CD4-positive, alpha-beta T cell treated with Interleukin-12 subunit alpha and Interleukin-12 subunit beta, for 1 hour (primary cell): ENCODE results near the gene IL10RB.
"Not testable (repeated sequence)": the region's sequence is repeated elsewhere in the genome, so short reads cannot be mapped to it uniquely, and the experiment has no call there.

Source experiments
- DNase-seq: peaks from one replicate; pipeline ENCODE4 v3.0.0-alpha.2; 2020

Gene IL10RB

DNA sequence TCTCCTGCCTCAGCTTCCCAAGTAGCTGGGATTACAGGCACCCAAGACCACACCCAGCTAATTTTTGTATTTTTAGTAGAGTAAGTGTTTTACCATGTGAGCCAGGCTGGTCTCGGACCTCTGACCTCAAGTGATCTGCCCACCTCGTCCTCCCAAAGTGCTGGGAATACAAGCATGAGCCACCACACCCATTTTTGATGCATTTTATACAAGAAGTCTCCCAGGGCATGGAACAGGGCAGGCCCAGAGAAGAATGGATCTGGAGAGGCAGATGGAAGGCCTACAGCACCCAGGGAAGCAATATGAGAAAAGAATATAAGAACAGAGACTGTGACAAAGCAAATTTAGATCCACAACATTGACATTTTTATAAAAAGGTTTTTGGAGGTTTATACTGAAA lies 39.8 kb downstream of the IL10RB start:
- DNase-seq: no peak

DNA sequence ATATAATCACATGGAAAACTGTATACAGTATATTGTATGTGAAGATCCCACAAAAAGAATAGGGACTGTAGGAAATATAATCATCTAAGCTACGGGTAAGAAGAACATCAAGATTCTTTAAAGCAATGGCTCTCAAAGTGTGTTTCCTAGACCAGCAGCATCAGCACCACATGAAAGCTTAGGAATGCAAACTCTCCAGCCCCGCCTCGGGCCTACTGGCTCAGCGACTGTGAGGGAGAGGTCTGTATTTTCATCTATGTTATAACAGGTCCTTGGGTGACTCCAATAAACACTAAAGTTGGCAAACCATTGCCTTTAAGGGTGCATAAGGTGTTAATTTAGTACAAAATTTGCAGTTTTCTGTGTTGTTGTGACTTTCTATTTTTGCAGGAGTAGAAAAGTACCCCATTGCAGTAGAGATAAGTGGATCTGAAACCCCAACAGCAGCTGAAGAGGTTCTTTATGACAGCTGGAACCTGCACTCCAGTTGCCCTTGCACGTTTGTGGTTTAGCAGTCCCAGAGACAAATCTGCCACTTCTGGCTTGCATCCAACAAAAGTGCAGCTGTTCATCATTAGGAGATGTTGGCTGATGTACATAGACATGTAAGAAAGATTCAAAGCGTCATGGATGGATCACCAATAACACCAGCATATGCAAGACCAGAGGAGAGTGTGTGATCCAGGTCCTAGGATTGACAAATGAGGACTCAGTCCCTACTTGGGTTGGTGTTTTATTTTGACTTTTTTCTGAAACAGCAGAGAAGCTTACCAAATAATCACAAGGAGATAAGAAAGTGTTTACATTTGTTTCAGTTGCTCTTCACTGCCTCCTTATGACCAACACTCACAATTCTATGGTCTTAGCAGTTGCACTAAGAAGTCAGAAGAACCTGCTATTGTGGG lies 42.7 kb downstream of the IL10RB start:
- peak; percentile 39 for DNase-seq

DNA sequence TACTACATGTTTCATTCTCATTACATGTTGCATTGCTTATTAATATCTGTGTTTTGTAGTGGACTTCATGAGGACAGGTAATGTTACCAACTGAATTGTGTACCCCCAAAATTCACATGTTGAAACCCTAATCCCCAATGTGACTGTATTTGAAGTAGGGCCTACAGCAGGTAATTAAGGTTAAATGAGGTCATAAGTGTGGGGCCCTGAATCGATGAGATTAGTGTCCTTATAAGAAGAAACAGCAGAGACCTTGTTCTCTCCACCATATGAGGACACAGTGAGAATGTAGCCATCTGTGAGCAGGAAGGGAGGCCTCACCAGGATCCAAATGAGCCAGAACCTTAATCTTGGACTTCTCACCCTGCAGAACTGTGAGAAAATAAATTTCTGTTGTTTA lies 43.6 kb downstream of the IL10RB start:
- DNase-seq: no peak

DNA sequence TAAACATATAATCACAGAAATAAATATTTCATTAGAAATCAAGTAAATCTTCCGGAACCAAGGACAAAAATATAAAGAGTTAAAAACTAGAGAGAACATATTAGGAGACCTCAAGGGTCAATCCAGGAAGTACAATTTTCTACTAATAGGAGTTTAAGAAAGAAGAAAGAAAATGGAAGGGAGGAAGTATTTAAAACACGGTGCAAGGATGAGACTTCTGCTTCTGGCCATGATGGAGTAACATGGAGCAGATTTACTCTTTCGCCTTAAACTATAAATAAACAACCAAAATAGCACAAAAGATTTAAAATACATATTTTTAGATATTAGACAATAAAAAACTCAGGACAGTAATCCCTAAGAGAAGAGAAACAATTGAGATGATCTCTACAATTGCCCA lies 46.0 kb downstream of the IL10RB start:
- no peak for DNase-seq

DNA sequence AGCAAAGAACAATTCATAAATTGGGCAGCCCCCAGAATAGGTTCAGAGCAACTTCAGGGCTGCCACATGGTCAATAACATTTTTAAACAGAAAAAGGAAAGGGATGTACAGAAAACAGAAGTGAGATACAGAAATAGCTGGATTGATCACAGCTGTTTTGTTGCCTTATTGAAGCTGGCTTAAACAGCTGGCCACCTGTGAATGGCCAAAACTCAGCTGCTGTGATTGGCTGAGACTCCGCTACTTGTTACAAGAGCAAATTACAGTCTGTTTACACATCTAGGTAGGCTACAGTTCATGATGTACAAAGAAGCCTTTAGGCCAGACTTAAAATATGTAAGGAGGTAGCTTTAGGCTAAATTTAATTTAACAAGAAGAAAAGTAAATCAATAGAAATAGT lies 47.0 kb downstream of the IL10RB start:
- no peak for DNase-seq

DNA sequence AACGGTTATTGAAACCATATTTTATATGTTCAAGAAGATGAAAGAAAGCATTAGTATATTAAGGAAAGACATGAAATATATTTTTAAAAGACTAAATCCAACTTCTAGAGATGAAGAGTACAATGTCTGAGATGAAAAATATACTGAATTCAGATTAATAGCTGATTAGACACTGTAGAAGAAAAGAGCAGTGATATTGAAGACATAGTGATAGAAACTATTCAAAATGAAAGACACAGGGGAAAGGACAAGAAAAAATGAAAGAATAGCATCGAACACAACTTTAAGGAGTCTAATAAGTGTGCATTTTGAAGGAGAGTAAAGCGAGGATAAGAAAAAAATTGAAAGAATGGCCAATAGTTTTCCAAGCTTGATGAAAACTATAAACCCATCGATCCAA lies 47.4 kb downstream of the IL10RB start:
- no peak for DNase-seq

DNA sequence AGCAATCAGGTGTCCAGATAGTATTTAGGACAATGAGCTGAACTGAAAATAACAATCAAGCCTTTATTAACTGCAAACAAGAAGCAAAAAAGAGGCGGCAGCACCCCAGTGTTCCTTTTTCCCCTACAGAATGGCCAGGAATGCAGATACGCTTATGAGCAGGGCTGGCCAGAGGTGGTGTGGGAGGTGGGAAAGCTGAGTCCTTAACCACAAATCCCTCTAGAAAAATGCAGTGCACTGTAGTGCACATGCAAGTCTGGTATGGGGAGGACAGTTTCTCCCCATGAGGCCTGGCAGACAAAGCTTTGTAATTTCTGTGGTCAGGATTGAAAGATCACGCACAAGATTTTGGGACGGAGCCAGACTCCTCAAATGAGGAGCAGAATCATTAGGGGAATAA lies 47.9 kb downstream of the IL10RB start:
- no peak for DNase-seq

DNA sequence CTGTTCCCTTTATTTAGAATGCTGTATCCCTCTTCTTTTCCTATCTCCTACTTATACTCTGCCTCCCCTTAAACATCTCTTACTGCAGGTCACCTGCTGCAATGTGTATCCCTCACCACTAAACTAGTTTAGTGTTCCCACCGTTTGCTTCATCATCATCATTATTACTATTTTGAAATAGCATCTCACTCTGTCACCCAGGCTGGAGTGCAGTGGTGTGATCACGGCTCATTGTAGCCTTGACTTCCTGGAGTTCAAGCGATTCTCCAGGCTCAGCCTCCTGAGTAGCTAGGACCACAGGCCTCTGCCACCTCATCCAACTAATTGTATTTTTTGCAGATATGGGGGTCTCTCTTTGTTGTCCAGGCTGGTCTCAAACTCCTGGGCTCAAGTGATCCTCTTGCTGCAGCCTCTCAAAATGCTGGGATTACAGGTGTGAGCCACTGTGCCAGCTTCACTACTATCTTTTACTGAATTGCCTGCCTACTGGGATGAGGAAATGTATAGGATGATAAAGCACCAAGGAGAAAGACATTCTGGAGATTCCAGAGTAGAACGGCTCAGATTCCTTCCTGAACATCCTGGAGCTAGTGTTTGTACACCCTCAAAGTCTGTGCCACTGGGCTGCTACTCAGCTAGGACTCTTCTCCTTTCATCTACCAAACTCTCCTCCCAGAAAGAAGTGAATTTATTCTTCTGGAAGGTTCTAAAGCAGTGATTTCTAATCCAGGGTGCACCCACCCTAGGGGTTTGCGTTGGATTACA lies 50.0 kb downstream of the IL10RB start:
- no peak for DNase-seq

DNA sequence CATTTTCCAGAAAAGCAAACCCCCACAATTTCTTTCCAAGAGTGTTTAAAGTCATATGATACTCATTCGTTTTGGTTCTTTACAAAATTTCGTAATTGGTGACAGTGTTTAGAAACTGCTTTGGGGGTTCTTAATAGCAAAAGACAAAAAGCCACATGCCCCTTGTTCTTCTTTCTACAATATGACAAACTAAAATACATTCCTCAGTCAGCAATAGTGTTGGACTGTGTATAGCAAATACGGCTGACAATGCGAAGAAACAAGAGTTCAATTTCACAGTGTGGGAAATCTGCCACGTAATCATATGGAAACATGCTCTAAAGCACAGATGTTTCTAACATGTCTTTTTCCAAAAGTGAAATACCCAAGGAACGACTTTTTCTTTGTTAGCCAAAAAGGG lies 51.0 kb downstream of the IL10RB start:
- DNase-seq: no peak

DNA sequence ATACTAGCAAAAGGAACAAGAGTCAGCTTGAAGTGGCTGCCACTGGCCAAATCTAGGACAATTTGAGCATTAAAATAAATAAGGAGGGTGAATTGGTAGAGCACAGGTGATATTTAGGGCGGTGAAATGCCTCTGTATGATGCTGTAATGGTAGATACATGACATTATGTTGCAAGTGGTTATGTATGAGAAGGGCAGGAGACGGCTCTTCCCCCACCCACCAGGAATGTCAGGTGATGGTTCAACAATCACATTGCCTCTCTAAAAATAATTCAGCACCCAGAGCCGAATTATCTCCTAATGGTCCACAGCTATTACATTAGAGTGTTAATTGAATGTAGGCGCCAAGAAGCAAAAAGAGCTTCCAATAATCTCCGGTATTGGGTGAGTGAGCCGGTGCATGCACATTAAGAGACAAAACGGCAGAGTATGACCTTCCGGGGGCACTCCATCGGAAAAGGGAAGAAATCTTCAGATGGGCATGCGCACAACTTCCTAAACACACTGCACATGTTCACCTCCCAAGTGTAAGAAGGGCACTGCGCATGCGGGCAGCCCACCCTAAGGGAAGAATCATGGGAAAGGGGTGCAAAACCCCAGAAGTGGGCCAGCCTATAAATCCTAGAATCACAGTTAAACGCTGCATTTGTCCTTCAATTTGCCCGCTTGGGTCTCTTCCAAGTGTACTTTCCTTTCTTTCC lies 51.8 kb downstream of the IL10RB start:
- no peak for DNase-seq

DNA sequence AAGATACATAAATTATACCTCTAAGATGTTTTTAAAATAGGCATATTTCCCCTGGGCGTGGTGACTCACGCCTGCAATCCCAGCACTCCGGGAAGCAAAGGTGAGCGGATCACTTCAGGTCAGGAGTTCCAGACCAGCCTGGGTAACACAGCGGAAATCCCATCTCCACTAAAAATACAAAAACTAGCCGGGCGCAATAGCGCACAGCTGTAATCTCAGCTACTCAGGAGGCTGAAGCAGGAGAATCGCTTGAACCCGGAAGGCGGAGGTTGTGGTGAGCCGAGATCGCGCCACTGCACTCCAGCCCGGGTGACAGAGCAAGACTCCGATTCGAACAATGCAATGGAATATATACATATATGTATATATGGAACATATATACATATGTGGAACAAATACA lies 54.8 kb downstream of the IL10RB start:
- not testable (repeated sequence) for DNase-seq

DNA sequence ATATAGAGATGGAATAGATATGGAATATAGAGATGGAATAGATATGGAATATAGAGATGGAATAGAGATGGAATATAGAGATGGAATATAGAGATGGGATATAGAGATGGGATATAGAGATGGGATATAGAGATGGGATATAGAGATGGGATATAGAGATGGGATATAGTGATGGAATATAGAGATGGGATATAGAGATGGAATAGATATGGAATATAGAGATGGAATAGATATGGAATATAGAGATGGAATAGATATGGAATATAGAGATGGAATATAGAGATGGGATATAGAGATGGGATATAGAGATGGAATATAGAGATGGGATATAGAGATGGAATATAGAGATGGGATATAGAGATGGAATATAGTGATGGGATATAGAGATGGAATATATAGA lies 57.4 kb downstream of the IL10RB start:
- DNase-seq: not testable (repeated sequence)

DNA sequence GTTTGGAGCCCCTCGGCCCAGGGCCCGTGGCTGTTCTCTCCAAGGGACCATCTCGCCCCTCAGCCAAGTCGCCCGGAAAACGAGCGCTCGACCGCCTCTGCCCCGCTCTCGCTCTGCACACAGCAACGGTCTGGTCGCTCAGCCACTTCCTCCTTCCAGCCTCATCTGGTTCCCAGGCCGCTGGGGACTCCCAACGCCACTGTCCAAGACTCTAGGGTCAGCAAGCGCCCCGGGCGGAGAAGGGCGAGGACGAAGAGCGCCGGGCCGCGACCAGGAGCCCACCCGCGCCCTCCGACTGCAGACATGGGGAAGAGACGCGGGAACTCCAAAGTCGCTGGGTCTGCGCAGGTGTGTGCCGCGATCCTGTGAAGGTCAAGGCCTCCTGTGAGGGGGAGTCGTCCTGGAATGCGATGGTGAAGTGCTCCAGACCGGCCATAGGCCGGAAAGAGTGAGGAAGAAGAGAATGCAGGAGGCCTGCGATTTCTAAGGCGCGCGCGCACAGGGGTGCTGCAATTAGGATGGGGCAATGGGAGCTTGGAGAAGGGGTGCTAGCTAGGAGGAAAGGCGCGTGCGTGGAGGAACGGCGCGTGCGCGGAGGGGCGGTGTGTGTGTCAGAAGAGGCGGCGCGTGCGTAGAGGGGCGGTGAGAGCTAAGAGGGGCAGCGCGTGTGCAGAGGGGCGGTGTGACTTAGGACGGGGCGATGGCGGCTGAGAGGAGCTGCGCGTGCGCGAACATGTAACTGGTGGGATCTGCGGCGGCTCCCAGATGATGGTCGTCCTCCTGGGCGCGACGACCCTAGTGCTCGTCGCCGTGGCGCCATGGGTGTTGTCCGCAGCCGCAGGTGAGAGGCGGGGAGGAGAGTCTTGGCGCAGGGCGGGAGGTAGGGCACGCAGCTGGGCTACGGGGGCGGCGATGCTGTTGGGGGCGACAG lies 58.4 kb downstream of the IL10RB start, which contains the start of gene IFNAR1:
Gene IFNAR1 (plus strand): TSS at position 680 of the 931 bp plus-strand sequence. CDS start 86 bp downstream, at position 766.
- peak; percentile 98 for DNase-seq

DNA sequence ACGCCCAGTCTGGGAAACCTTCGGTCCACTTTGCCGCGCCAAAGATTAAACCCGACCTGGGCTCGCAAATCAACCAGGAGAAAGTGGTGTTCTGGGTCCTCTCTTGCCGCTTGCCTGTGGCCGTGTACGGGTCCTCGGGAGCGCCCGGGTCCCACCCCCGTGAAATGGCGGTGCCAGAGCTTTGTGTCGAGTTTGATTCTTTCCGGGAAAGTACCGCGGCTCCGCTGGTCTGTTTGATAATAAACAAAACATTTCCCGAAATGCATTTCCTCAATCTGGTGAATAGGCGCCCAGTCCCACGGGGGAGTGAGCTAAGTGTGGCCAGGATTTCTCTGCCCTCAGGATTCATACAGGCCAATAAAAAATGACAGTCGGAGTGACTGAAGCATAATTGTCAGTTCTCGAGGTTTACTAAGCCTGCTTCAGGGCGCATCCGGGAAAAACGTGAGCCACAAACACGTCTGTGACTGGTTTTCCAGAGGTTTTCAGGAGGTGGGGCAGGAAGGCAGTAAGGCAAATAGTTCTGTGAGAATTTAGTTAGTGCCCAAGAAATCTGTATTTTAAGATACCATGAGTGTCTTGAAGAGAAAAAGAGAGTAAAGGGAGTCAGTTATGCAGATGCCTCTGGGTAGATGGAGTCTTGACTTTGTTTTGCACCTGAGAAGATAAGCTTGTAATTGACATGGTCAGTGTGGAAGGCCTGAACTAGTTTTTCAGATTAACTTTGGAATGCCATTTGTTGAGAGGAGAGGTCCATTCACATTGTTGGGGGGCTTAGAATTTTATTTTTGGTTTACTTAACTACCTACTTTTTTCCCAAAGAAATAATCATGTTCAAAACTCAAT lies 59.3 kb downstream of the IL10RB start:
- DNase-seq: peak; percentile 82

DNA sequence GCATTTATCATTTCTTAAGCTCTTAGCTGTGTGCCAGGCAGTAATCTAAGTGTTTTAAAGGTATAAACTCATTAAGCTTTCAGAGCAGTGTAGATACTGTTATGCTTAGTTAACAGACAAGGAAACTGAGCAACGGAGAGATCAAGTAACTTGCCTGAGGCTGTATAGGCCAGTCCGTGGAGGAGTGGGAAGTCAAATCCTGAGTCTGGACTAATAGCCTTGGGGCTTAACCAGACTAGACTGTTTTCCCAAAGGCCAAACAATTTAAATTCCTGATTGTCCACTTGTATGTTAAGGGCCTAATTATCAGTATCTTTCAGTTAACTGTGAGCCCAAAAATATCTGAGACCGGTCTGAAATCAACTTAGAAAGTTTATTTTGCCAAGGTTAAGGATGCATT lies 61.2 kb downstream of the IL10RB start:
- DNase-seq: no peak

DNA sequence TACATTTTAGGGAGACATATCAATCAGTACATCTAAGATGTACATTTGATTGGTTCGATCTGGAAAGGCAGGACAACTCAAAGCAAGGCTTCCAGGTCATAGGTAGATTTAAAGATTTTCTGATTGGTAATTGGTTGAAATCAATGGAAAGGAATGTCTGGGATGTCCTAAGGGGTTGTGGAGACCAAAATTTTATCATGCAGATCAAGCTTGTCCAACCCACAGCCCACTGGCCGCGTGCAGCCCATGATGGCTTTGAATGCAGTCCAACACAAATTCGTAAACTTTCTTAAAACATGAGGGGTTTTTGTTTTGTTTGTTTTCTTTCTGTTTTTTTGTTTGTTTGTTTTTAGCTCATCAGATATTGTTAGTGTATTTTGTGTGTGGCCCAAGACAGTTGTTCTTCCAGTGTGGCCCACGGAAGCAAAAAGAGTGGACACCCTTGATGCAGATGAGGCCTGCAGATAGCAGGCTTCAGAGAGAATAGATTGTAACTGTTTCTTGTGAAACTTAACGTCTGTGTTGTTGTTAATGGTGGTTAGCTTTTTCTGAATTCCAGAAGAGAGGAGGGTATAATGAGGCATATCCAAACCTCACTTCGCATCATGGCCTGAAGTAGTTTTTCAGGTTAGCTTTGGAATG lies 61.7 kb downstream of the IL10RB start:
- DNase-seq: no peak

DNA sequence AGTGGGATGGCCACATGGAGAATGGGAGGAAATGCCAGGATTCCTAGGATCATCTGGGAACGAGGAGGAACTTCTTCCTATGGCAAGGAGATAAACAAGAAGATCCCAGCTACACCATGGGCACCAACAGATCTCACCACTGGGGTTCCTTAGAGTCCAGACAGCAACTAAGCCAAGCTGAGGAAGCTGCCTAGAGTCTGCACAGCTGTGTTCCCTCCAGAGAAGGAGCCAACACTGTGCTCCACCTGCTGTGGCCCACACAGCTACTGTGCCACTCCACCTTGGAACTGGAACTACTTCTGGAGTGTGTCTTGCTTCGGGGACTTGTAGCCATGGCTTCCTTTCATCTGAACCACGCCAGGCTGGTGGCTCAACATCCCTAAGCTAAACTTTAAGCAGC lies 64.6 kb downstream of the IL10RB start:
- DNase-seq: no peak

DNA sequence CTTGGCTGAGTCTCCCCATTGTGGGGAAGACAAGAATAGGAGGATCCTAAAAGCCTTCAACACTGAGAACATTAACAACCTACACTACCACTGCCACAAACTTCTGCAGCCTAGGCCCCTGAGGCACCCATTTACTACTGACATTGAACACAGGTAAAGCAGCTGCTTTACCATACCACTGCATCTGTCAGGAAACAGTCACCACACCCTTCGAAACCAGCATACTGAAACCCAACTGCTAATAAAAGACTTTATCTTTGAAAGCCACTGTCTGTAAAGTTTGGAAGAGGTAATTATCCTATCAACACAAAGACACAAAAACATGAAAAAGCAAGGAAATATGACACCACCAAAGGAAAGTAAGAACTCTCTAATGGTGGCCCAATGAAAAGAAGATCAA lies 66.0 kb downstream of the IL10RB start:
- DNase-seq: peak; percentile 34

DNA sequence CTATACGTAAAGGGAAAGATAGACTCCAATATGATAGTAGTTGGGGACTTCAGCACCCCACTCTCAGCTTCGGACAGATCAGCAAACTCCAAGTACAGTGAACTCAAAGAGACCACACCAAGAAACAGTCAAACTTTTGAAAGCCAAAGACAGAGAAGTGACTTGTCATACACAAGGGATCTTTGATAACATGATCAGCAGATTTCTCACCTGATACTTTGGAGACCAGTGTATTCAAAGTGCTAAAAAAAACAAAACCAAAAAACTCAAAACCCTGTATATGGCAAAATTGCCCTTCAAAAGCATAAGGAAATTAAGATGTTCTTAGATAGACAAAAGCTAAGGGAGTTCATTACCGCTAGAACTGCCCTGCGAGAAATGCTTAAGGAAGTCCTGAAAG lies 68.0 kb downstream of the IL10RB start:
- no peak for DNase-seq

DNA sequence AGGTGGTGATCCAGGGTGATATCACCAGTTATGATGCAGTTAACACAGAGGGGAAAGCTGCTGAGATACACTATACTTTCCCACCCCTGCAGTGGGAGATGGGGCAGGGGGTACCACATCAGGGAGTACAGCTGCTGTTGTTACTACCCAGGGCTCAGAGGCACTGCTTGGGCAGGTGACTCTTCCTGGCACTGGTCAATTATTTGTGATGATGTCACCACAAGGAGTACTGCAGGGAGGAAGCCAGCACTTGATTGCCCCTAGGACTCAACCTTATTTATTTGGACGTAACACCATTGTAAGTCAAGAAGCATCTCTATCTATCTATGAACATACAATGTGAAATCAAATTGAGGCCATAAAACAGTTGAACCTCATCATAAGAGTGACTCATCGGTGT lies 68.7 kb downstream of the IL10RB start:
- DNase-seq: no peak

DNA sequence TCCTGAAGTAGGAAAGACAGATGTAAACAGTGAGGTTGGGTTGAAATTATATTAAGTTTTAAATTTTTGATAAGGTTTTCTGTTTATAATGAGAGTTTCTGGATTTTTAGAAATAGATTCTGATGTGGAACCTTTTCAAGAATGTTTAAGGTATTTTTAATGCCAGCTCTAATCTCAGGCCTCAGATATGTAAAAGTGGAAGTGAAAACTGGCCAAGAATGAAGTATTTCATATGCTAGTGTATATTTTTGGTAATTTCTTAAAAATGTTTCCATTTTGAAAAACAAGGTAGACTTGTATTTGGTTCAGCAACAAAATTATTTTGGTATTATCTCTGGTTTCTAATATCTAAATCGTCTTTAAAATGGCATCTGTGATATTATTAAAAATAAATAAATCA lies 73.0 kb downstream of the IL10RB start:
- DNase-seq: no peak
